ENCODE data around the gene FPGS.

FPGS gene

DNA sequence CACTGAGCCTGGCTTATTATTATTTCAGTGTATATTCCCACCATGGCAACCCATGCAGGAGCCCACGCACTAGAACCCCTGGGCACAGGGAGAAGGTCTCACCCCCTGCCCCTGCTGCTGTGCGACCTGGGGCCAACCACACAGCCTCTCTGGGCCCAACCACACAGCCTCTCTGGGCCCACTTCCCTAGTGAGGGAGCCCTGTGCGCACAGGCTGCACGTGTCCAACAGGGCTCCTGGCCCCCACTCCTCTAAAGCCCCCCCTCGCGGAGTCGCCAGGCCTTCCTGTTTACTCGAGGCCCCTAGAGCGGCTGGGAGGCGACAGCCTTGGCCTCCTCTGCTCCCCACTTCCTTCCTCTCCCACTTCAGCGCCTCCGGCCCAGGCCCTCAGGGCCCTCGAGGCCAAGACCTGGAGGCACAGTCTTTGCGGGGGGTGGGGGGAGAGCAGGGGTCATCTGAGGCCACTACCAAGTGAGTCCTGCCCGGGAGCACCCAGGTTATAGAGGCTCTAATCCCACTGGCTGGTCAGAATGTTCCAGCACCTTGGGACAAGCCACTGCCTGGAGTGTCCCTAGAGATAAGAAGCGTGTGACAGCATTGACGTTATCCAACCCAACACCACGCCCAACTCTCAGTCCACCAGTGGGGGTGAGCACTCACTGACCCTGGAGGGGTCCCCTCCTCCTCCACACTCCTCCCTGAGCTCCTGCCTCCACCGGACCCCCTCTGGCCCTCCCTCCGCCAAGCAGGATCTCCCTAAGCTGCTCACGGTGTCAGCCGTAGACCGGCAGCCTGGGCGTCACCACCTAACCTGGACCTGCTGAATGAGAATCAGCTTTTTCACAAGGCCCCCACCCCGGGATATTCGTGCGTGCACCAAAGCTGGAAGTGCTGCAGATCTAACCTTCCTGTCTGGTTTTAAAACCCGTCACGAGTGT is 59.7 kb downstream of the FPGS start:
- DNase-seq, result peak; percentile 79

DNA sequence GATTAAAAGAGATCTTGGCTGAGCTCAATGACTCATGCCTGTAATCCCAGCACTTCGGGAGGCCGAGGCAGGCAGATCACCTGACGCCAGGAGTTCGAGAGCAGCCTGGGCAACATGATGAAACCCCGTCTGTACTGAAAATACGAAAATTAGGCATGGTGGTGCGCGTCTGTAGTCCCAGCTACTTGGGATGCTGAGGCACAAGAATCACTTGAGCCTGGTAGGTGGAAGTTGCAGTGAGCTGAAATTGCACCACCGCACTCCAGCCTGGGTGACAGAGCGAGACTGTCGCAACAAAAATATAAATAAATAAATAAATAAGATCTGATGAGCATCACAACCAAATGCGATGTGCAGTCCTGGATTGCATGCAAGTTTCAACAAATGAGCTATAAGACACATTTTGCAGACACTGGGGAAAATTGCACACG is 60.5 kb downstream of the FPGS start:
- DNase-seq, result no peak

Data from OCI-M1 (cell line).